GM12874 (cell line): ENCODE results near the gene JPH3.

ENCODE experiments used
- CTCF ChIP-seq: IDR thresholded peaks from 2 replicates; pipeline ENCODE4 v1.5.1; 2011; ENCODE audit warnings: low read depth, mild to moderate bottlenecking, control low read depth, low read length, moderate library complexity; ENCODE audit not compliant: insufficient read depth

JPH3 gene

DNA sequence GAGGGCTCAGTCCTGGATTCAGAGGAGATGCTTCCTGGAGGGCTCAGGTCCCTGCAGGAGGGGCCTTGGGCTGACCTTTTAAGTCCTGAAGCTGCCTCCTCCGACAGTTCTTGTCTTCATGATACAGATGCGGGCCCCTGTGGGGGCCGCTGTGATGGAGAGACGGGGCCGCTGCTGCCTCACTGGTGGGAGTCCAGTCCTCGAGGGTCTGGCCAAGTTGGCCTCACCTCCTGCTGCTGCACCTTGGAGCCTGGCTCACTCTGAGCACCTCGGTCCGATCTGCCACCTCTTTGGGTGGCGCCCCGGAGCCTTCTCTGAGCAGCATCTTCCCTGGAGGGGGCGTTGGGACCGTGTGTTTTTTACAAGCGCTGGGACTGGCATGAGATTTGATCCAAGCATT lies 84.4 kb downstream of the JPH3 start:
- no peak for TF ChIP-seq CTCF

GRCh38 chr16:87687126-87687910 lies 85.0 kb downstream of the JPH3 start:
- TF ChIP-seq CTCF, result no peak

GRCh38 chr16:87687998-87688529 lies 85.8 kb downstream of the JPH3 start:
- TF ChIP-seq CTCF, result no peak

GRCh38 chr16:87688876-87689815 lies 86.8 kb downstream of the JPH3 start:
- no peak for TF ChIP-seq CTCF

- TF ChIP-seq CTCF, result no peak
Measured at GRCh38 chr16:87689956-87690465, 87.7 kb downstream of the JPH3 start.

DNA sequence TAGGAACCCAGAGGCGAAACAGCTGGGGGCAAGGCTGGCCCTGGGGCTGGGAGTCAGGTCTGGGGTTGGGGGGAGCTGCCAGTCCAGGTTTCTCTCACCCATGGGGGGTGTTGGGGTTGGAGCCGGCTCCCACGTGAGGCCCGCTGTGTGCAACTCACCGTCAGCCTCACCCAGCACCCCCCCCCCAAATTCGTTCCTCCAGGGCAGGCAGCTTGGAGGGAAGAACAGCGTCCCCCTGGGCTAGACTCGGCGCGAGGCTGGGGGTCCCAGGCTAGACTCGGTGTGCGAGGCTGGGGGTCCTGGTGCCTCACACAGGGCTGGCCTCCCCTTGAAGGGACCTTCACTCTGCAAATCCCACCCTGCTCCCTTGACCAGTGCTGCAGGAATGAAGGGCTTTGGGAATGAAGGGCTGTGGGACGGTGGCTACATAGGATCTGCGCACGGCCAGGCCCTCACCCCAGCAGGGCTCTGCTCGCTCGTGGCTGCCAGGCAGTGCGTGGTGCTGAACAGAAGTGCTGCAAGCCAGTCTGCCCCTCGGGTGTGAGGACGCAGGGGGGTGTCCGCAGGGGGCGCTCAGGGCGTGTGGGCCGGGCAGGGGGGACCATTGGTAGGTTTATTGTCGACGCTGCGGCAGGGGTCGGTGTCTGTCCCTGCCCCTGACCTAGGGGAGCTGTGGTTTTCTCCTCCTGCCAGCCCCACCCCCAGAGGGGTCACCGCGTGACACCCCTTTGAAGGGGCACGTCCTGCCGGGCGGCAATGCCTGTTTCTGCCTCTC lies 88.8 kb downstream of the JPH3 start:
- TF ChIP-seq CTCF, result no peak

DNA sequence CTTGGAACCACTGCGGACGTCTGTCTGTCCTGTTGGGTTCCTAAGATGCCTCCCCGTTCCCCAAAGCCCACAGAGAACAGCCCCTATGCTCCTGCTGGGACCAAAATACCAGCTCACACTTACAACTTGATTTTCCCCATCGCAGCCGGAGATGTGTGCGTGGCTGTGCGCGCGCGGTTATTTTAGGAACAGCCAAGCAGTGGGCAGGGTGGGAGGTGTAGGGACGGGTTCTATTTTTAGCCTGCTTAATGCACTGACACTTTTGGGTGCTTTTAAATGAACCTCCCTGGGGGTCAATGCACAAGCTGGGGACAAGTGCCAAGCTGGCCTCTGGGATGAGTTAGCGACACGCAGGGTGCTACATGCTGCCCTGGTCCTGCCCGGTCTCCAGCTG lies 89.4 kb downstream of the JPH3 start:
- TF ChIP-seq CTCF, result no peak
